ENCODE data around the gene MAPK8. TPM values are rescaled to one million over a fixed set of nuclear protein-coding genes. Genes with fewer than 3 reads are reported as not detected.

The MAPK8 gene
- total RNA-seq, 4 donors from 2014 or later: 29.7 to 126 (median 67.8) TPM

DNA sequence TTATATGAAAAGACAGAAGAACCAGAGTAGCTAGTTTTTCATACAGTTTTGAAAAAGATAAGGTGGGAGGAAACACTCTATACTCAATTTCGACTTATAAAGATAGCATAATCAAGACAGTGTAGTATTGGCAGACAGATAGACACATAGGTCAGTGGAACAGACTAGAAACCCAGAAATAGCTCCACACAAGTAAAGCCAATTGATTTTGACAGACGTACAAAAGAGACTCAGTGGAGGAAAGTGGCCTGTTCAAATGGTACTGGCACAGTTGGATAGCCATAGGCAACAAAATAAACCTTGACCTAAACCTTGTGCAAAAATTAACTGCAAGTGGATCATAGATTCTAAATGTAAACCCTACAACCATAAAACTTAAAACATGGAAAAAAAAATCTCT is 46.8 kb downstream of the MAPK8 start:
- H3K9me3 ChIP-seq: peaks cover 0 to 2% of the 10 kb centered on the region in 2 donors

DNA sequence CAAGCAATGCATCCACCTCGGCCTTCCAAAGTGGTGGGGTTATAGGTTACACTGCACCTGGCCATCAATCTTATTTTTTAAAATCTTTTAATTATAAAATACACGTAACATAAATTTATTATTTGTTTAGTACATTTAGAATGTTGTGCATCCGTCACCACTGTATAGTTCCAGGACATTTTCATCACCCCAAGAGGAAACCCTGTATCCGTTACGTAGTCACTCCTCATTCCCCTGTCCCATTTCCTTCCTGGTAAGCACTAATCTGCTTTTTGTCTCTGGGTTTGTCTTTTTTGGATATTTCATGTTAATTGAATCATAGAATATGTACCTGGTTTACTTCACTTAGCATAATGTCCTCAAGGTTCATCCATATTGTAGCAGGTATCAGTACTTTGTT is 51.2 kb downstream of the MAPK8 start:
- intact Hi-C loops (cut with DNase I; ENCODE audit: low total_unique reads): no loop called here
- DNase-seq: no peak
- H3K27ac ChIP-seq: no peak overlapping the region
- in situ Hi-C loops (cut with MboI; ENCODE audit: low pct_ligation_motif_present in 1 of 4, low pct_unique_long_range_greater_than_20kb in 1 of 4, low sequenced_read_pairs in 3 of 4): loop anchor here (25.0 kb wide), 3 partner anchors 180 to 305 kb away; no protein-coding TSS in a partner anchor
- no peak overlapping the region for H3K4me3 ChIP-seq
- TF ChIP-seq, protein P1, sequence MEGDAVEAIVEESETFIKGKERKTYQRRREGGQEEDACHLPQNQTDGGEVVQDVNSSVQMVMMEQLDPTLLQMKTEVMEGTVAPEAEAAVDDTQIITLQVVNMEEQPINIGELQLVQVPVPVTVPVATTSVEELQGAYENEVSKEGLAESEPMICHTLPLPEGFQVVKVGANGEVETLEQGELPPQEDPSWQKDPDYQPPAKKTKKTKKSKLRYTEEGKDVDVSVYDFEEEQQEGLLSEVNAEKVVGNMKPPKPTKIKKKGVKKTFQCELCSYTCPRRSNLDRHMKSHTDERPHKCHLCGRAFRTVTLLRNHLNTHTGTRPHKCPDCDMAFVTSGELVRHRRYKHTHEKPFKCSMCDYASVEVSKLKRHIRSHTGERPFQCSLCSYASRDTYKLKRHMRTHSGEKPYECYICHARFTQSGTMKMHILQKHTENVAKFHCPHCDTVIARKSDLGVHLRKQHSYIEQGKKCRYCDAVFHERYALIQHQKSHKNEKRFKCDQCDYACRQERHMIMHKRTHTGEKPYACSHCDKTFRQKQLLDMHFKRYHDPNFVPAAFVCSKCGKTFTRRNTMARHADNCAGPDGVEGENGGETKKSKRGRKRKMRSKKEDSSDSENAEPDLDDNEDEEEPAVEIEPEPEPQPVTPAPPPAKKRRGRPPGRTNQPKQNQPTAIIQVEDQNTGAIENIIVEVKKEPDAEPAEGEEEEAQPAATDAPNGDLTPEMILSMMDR (IDR thresholded peaks at IDR 0.05): no peak
- TF ChIP-seq EP300 (IDR thresholded peaks at IDR 0.05; ENCODE audit: low read depth) (no peak), POLR2A (IDR thresholded peaks at IDR 0.05) (no peak), POLR2AphosphoS5 (IDR thresholded peaks at IDR 0.05) (no peak)
- H3K36me3 ChIP-seq: no peaks in the 10 kb centered on the region
- 91 to 93% methylated on average over 5 of the region's 5 CpGs for WGBS, 2 donors (ENCODE audit: low coverage in 1 of 2)
- no peaks in the 10 kb centered on the region for H3K27me3 ChIP-seq
- H3K4me1 ChIP-seq: no peaks in the 10 kb centered on the region
- no peaks in the 10 kb centered on the region for H3K9me3 ChIP-seq

More for the DNA sequence above, 46.8 kb downstream of the MAPK8 start:
- TF ChIP-seq, protein P1 (IDR thresholded peaks at IDR 0.05): no peak
- TF ChIP-seq POLR2A (IDR thresholded peaks at IDR 0.05): no peak
- no peak for TF ChIP-seq EP300 (IDR thresholded peaks at IDR 0.05; ENCODE audit: low read depth)
- no peak for TF ChIP-seq POLR2AphosphoS5 (IDR thresholded peaks at IDR 0.05)
- no peak overlapping the region for H3K27ac ChIP-seq
- intact Hi-C loops (cut with DNase I; ENCODE audit: low total_unique reads): no loop called here
- in situ Hi-C loops (cut with MboI; ENCODE audit: low pct_ligation_motif_present in 1 of 4, low pct_unique_long_range_greater_than_20kb in 1 of 4, low sequenced_read_pairs in 3 of 4): loop anchor here (25.0 kb wide), 3 partner anchors 184 to 309 kb away; no protein-coding TSS in a partner anchor
- H3K4me3 ChIP-seq: no peak overlapping the region
- H3K4me1 ChIP-seq: no peaks in the 10 kb centered on the region
- no peaks in the 10 kb centered on the region for H3K27me3 ChIP-seq
- 97 to 100% methylated on average over 2 of the region's 2 CpGs for WGBS, 2 donors (ENCODE audit: low coverage in 1 of 2)
- H3K36me3 ChIP-seq: no peaks in the 10 kb centered on the region
- DNase-seq: no peak

DNA sequence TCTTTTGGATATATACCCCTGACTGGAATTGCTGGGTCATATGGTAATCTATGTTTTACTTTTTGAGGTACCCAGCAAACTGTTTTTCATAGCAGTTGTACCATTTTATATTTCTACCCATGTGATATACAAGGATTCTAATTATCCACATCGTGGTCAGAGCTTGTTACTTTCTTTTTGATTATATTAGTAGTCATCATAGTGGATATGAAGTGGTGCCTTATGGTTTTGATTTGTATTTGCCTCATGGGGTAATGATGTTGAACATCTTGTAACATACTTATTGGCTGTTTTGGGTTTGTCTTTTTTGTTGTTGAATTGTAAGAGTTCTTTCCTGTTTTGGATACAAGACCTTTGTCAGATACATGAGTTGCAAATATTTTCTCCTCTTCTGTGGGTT is 51.7 kb downstream of the MAPK8 start:
- no peak for TF ChIP-seq POLR2AphosphoS5 (IDR thresholded peaks at IDR 0.05)
- no peak for TF ChIP-seq EP300 (IDR thresholded peaks at IDR 0.05; ENCODE audit: low read depth)
- TF ChIP-seq, protein P1 (IDR thresholded peaks at IDR 0.05): no peak
- TF ChIP-seq POLR2A (IDR thresholded peaks at IDR 0.05): no peak
- Histone ChIP-seq H3K27ac (no peak overlapping the region), H3K4me3 (no peak overlapping the region), H3K9me3 (no peaks in the 10 kb centered on the region), H3K27me3 (no peaks in the 10 kb centered on the region), H3K4me1 (peaks cover 0 to 3% (median 0%) of the 10 kb centered on the region in 4 donors), H3K36me3 (no peaks in the 10 kb centered on the region)
- in situ Hi-C loops (cut with MboI; ENCODE audit: low pct_ligation_motif_present in 1 of 4, low pct_unique_long_range_greater_than_20kb in 1 of 4, low sequenced_read_pairs in 3 of 4): loop anchor here (25.0 kb wide), 3 partner anchors 179 to 304 kb away; no protein-coding TSS in a partner anchor
- WGBS, 2 donors (ENCODE audit: low coverage in 1 of 2): 77 to 89% methylated on average over 1 of the region's 1 CpG
- no peak for DNase-seq
- intact Hi-C loops (cut with DNase I; ENCODE audit: low total_unique reads): no loop called here

DNA sequence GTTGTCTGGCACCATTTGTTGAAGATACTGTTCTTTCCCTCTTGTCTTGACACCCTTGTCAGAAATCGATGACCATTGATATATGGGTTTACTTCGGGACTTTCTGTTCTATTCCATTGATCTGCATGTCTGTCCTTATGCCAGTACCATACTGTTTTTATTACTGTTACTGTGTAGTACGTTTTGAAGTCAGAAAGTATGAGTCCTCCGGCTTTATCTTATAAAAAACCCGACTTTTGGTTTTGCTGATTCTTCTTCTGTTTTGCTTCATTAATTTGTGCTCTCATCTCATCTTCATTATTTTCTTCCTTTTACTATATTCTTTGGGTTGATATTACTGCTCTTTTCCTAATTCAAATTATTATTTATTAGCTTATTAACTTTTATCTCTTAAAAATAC is 52.4 kb downstream of the MAPK8 start:
- 93 to 94% methylated on average over 5 of the region's 5 CpGs for WGBS, 2 donors (ENCODE audit: low coverage in 1 of 2)
- Histone ChIP-seq H3K9me3 (no peaks in the 10 kb centered on the region), H3K36me3 (no peaks in the 10 kb centered on the region), H3K27ac (no peak overlapping the region), H3K4me1 (peaks cover 0 to 7% (median 1%) of the 10 kb centered on the region in 4 donors), H3K27me3 (no peaks in the 10 kb centered on the region), H3K4me3 (no peak overlapping the region)
- in situ Hi-C loops (cut with MboI; ENCODE audit: low pct_ligation_motif_present in 1 of 4, low pct_unique_long_range_greater_than_20kb in 1 of 4, low sequenced_read_pairs in 3 of 4): loop anchor here (25.0 kb wide), 3 partner anchors 178 to 303 kb away; no protein-coding TSS in a partner anchor
- no peak for DNase-seq
- TF ChIP-seq POLR2A (IDR thresholded peaks at IDR 0.05) (no peak), POLR2AphosphoS5 (IDR thresholded peaks at IDR 0.05) (no peak), EP300 (IDR thresholded peaks at IDR 0.05; ENCODE audit: low read depth) (no peak)
- TF ChIP-seq, protein P1 (IDR thresholded peaks at IDR 0.05): no peak
- intact Hi-C loops (cut with DNase I; ENCODE audit: low total_unique reads): no loop called here

Measured in transverse colon (tissue), 4 donors.